B cell (primary cell): ENCODE measurements around the gene EIF4A3. TPM values are rescaled to one million over a fixed set of nuclear protein-coding genes. Genes with fewer than 3 reads are reported as not detected.

Experiments
- ATAC-seq: fragments of 200-7000 bp; cut with Tn5 transposase; one replicate; pipeline ENCODE4 v1.10.0; 2021; ENCODE audit warnings: low read depth, mild to moderate bottlenecking, moderate number of reproducible peaks, moderate library complexity
- CTCF ChIA-PET: fragments of 350-600 bp; sonication (Branson Sonifier 250); formaldehyde crosslinking; loops from one replicate; lab custom pipeline; 2021; ENCODE audit warnings: antibody characterized with exemption, inconsistent platforms; lab: Charles Lee
- POLR2A ChIA-PET: fragments of 350-600 bp; sonication (Branson Sonifier 250); formaldehyde crosslinking; loops from one replicate; lab custom pipeline; 2021; ENCODE audit warnings: antibody characterized with exemption; lab: Charles Lee
- DNase-seq: peaks from one replicate; pipeline ENCODE4 v3.0.0; 2013
- H2AFZ ChIP-seq: 2 replicates; pipeline ENCODE4 v1.6.1; 2012; ENCODE audit warnings: mild to moderate bottlenecking, low read depth, low read length; ENCODE audit not compliant: insufficient read depth, poor library complexity, severe bottlenecking
- H3K27ac ChIP-seq, 2 donors: 1 replicate in 1 of 2; 2 replicates in 1 of 2; pipeline ENCODE4 v1.5.1; 2012 to 2013; ENCODE audit warnings: low read length in 2 of 2, mild to moderate bottlenecking in 2 of 2, moderate library complexity in 1 of 2
- H3K27me3 ChIP-seq, 4 experiments: fragments of 200-600 bp in 1 of 4; sonication (generic) in 1 of 4; replicated peaks in 1 of 4; 1 replicate in 2 of 4; 2 replicates in 2 of 4; pipeline versions ENCODE4 v1.6.1 to v1.7.0; 2013 to 2016; ENCODE audit warnings: low read length in 3 of 4, mild to moderate bottlenecking in 2 of 4, mixed read lengths in 1 of 4, moderate library complexity in 1 of 4; ENCODE audit not compliant: insufficient read depth in 4 of 4, control insufficient read depth in 3 of 4; ENCODE audit errors: control extremely low read depth in 1 of 4
- H3K36me3 ChIP-seq, 2 experiments: replicated peaks in 1 of 2; 1 replicate in 1 of 2; 2 replicates in 1 of 2; pipeline versions ENCODE4 v1.6.1 to v1.7.1; 2013; ENCODE audit warnings: low read length in 1 of 2; ENCODE audit not compliant: insufficient read depth in 2 of 2, control insufficient read depth in 1 of 2; ENCODE audit errors: control extremely low read depth in 1 of 2, extremely low read depth in 1 of 2
- H3K4me1 ChIP-seq, 2 donors: fragments of 200-600 bp in 1 of 2; sonication (generic) in 1 of 2; 1 replicate in 1 of 2; 2 replicates in 1 of 2; pipeline versions ENCODE4 v1.5.1 to v1.6.1; 2013 to 2017; ENCODE audit warnings: low read length in 2 of 2; ENCODE audit not compliant: control insufficient read depth in 2 of 2, insufficient read depth in 2 of 2
- H3K4me2 ChIP-seq: replicated peaks from 2 replicates; pipeline ENCODE3; 2012; ENCODE audit warnings: mild to moderate bottlenecking, low read depth, low read length; ENCODE audit not compliant: poor library complexity, severe bottlenecking
- H3K4me3 ChIP-seq, 5 experiments: fragments of 200-600 bp in 1 of 5; sonication (generic) in 1 of 5; 1 replicate in 3 of 5; 2 replicates in 2 of 5; pipeline versions ENCODE4 v1.5.1 to v1.7.0; 2011 to 2016; ENCODE audit warnings: low read length in 4 of 5, mild to moderate bottlenecking in 4 of 5, low read depth in 2 of 5, control low read depth in 1 of 5, moderate library complexity in 1 of 5; ENCODE audit not compliant: insufficient read depth in 1 of 5; ENCODE audit errors: control extremely low read depth in 1 of 5, extremely low read depth in 1 of 5
- H3K79me2 ChIP-seq: fragments of 200-600 bp; sonication (generic); one replicate; pipeline ENCODE4 v1.6.0; 2016; ENCODE audit warnings: low read length; ENCODE audit not compliant: control insufficient read depth, insufficient read depth
- H3K9ac ChIP-seq: fragments of 200-600 bp; sonication (generic); 2 replicates; pipeline ENCODE4 v1.6.1; 2017; ENCODE audit warnings: mild to moderate bottlenecking, low read length, moderate library complexity
- H3K9me3 ChIP-seq, 3 donors: one replicate each; pipeline versions ENCODE4 v1.6.1 to v1.7.1; 2013; ENCODE audit warnings: low read length in 2 of 3; ENCODE audit not compliant: control insufficient read depth in 2 of 3, insufficient read depth in 1 of 3; ENCODE audit errors: control extremely low read depth in 1 of 3
- H4K20me1 ChIP-seq: 2 replicates; pipeline ENCODE4 v1.6.0; 2012; ENCODE audit warnings: mild to moderate bottlenecking, low read length; ENCODE audit not compliant: insufficient read depth, control insufficient read depth, poor library complexity, severe bottlenecking
- H3K27ac Mint-ChIP-seq: one replicate; pipeline ENCODE4 v1.8.0; 2021; ENCODE audit warnings: mixed read lengths
- H3K27me3 Mint-ChIP-seq: one replicate; pipeline ENCODE4 v1.8.0; 2021; ENCODE audit warnings: mixed read lengths
- H3K4me1 Mint-ChIP-seq: one replicate; pipeline ENCODE4 v1.8.0; 2021; ENCODE audit warnings: mixed read lengths
- H3K4me3 Mint-ChIP-seq: one replicate; pipeline ENCODE4 v1.8.0; 2021; ENCODE audit warnings: mixed read lengths
- H3K9me3 Mint-ChIP-seq: one replicate; pipeline ENCODE4 v1.8.0; 2022; ENCODE audit warnings: mixed read lengths; ENCODE audit not compliant: insufficient read depth
- EZH2 ChIP-seq: IDR thresholded peaks from 2 replicates; pipeline ENCODE4 v1.6.1; 2012; ENCODE audit warnings: borderline replicate concordance, low read depth, mild to moderate bottlenecking, moderate library complexity, low read length; ENCODE audit not compliant: insufficient read depth, poor library complexity, severe bottlenecking
- WGBS: methylation state at CpG from one replicate; pipeline ENCODE4 v1.1.5; 2013; ENCODE audit warnings: missing lambda C conversion rate; ENCODE audit not compliant: insufficient coverage; 5-methylcytosine and 5-hydroxymethylcytosine counted together
- intact Hi-C: fragments of 100-400 bp; cut with micrococcal nuclease; formaldehyde crosslinking; loops from one replicate; pipeline ENCODE4 v1.10.0; 2022
- polyA plus RNA-seq: library from polyadenylated mRNA; depleted of rRNA; stranded (reverse); fragments of >200 nt; gene quantifications from 2 replicates; pipeline ENCODE4 v1.2.3, GENCODE V29; 2012
- total RNA-seq, 2 donors: library from RNA; stranded (reverse); fragments of 120-200 nt in 1 of 2; gene quantifications; 1 replicate in 1 of 2; 2 replicates in 1 of 2; pipeline versions ENCODE4 v1.2.3 to v1.2.4, GENCODE V29; 2013 to 2022
- TF ChIP-seq, protein P1 (sequence below): fragments of 200-600 bp; IDR thresholded peaks from one replicate; pipeline ENCODE4 v1.8.0; 2022; ENCODE audit warnings: antibody characterized with exemption, mild to moderate bottlenecking

EIF4A3 gene
- total and polyA plus RNA-seq, 2 donors (not counting 1 experiment from before 2014, with no cell fraction given) = 86.0 to 137 TPM

DNA sequence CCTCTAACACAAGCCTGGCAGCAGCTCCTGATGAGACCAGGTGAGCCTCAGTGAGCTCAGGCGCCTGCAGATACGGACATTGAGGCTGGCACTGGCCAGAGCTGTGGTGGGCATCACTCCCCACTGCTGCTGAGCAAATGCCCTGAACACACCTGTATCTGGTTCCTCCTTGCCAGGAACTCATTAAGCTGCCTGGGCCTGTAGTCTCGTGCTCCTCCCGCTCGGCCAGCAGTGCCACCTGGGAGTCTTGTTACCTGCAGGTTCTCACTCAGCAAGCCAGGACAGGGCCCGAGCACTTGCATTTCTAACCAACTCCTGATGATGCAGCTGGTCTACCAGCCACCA, 13.3 kb downstream of the EIF4A3 start:
- H3K4me2 ChIP-seq = no peak overlapping the region
- H3K27ac ChIP-seq = no peak overlapping the region
- DNase-seq = no peak
- H3K79me2 ChIP-seq = no peaks in the 10 kb centered on the region
- H3K9ac ChIP-seq = no peak overlapping the region
- H4K20me1 ChIP-seq = no peaks in the 10 kb centered on the region
- peaks cover 0 to 55% of the 10 kb centered on the region in 2 experiments for H3K36me3 ChIP-seq
- H3K27me3 ChIP-seq = no peaks in the 10 kb centered on the region
- no peak for ATAC-seq
- H3K4me1 Mint-ChIP-seq = no peaks in the 10 kb centered on the region
- H3K9me3 Mint-ChIP-seq = no peaks in the 10 kb centered on the region
- no peak overlapping the region for H3K27ac Mint-ChIP-seq
- H3K27me3 Mint-ChIP-seq = no peaks in the 10 kb centered on the region
- no peak overlapping the region for H3K4me3 Mint-ChIP-seq
- H3K9me3 ChIP-seq = no peaks in the 10 kb centered on the region
- no peak overlapping the region for H2AFZ ChIP-seq
- intact Hi-C loops = no loop called here
- ChIA-PET CTCF (no interaction called here), POLR2A (interaction anchor here (0.6 kb wide), 1 partner anchor 50 kb away, joined by 4 read pairs; no protein-coding TSS in a partner anchor)
- 98% methylated on average over 6 of the region's 6 CpGs for WGBS
- H3K4me3 ChIP-seq = no peak overlapping the region
- no peaks in the 10 kb centered on the region for H3K4me1 ChIP-seq
- TF ChIP-seq, protein P1, sequence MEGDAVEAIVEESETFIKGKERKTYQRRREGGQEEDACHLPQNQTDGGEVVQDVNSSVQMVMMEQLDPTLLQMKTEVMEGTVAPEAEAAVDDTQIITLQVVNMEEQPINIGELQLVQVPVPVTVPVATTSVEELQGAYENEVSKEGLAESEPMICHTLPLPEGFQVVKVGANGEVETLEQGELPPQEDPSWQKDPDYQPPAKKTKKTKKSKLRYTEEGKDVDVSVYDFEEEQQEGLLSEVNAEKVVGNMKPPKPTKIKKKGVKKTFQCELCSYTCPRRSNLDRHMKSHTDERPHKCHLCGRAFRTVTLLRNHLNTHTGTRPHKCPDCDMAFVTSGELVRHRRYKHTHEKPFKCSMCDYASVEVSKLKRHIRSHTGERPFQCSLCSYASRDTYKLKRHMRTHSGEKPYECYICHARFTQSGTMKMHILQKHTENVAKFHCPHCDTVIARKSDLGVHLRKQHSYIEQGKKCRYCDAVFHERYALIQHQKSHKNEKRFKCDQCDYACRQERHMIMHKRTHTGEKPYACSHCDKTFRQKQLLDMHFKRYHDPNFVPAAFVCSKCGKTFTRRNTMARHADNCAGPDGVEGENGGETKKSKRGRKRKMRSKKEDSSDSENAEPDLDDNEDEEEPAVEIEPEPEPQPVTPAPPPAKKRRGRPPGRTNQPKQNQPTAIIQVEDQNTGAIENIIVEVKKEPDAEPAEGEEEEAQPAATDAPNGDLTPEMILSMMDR = no peak
- TF ChIP-seq EZH2 = no peak

DNA sequence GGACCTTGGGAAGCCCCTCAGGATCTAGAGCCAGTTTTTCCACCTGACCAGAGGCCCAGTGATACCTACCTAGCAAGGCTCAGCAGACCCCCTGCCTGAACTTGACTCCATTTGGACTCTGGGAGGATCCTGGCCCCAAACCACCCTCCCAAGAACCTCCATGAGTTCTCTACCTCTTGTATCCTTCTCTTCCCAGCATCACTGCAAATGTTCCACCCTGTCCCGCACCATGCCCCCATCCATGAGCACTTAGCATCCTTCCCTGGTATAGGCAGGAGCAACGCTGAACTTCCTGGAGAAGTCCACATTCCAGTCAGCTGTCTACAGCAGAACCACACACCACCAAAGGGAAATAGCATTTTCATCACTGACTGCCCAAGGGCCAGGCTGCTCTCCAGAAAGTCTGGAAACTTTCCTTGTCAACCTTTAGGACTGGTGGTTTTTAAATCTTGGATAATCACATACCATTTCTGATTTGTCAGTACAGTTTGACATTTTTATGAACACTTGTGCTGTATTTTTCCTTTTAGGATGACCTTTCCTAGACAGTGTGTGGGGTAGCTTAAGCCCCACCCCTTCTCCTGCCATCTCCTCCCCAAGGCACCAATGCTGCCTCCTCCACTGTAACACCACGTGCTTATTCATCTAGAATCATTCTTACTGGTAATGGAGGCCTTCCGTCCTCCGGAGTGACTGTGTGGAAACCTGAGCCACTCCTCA, 13.9 kb downstream of the EIF4A3 start:
- POLR2A ChIA-PET = interaction anchor here (0.6 kb wide), 1 partner anchor 51 kb away, joined by 4 read pairs; no protein-coding TSS in a partner anchor
- no peak for DNase-seq
- intact Hi-C loops = no loop called here
- WGBS = 98% methylated on average over 5 of the region's 5 CpGs
- H3K27ac Mint-ChIP-seq = no peak overlapping the region
- H3K9me3 ChIP-seq = no peaks in the 10 kb centered on the region
- no peaks in the 10 kb centered on the region for H3K4me1 ChIP-seq
- no peaks in the 10 kb centered on the region for H3K27me3 Mint-ChIP-seq
- ATAC-seq = no peak
- CTCF ChIA-PET = no interaction called here
- H3K4me1 Mint-ChIP-seq = no peaks in the 10 kb centered on the region
- H3K4me3 Mint-ChIP-seq = no peak overlapping the region
- peaks cover 0 to 50% of the 10 kb centered on the region in 2 experiments for H3K36me3 ChIP-seq
- no peak overlapping the region for H2AFZ ChIP-seq
- H3K9ac ChIP-seq = no peak overlapping the region
- H3K4me3 ChIP-seq = no peak overlapping the region
- no peak for TF ChIP-seq EZH2
- TF ChIP-seq, protein P1 = no peak
- no peak overlapping the region for H3K27ac ChIP-seq
- H4K20me1 ChIP-seq = no peaks in the 10 kb centered on the region
- H3K9me3 Mint-ChIP-seq = no peaks in the 10 kb centered on the region
- H3K79me2 ChIP-seq = no peaks in the 10 kb centered on the region
- H3K27me3 ChIP-seq = no peaks in the 10 kb centered on the region
- no peak overlapping the region for H3K4me2 ChIP-seq
